Type B pancreatic cell (in vitro differentiated cells): ENCODE results near the gene CXCL9. TPM values are rescaled to one million over a fixed set of nuclear protein-coding genes. Genes with fewer than 3 reads are reported as not detected.

Source experiments
- DNase-seq: peaks from one replicate; pipeline ENCODE4 v3.0.0; 2021; ENCODE audit warnings: mixed read lengths; ENCODE audit not compliant: unreplicated experiment; ENCODE audit errors: extremely low spot score
- H3K27ac Mint-ChIP-seq: 2 replicates; pipeline ENCODE4 v1.8.0; 2021; ENCODE audit warnings: mild to moderate bottlenecking, mixed read lengths
- H3K27me3 Mint-ChIP-seq: 2 replicates; pipeline ENCODE4 v1.8.0; 2021; ENCODE audit warnings: mixed read lengths
- H3K36me3 Mint-ChIP-seq: 2 replicates; pipeline ENCODE4 v1.8.0; 2021; ENCODE audit warnings: mixed read lengths
- H3K4me1 Mint-ChIP-seq: one replicate; pipeline ENCODE4 v1.8.0; 2021; ENCODE audit warnings: mixed read lengths; ENCODE audit not compliant: unreplicated experiment
- H3K4me3 Mint-ChIP-seq: 2 replicates; pipeline ENCODE4 v1.8.0; 2021; ENCODE audit warnings: mild to moderate bottlenecking, mixed read lengths
- H3K9me3 Mint-ChIP-seq: 2 replicates; pipeline ENCODE4 v1.8.0; 2021; ENCODE audit warnings: mixed read lengths
- CTCF ChIP-seq: fragments of 200-600 bp; sonication (generic); conservative IDR thresholded peaks from 2 replicates; pipeline ENCODE4 v1.5.0; 2021; ENCODE audit warnings: antibody characterized with exemption, mild to moderate bottlenecking
- total RNA-seq: library from RNA; stranded (reverse); gene quantifications from 2 replicates; pipeline ENCODE4 v1.2.1, GENCODE V29; 2021; ENCODE audit warnings: low replicate concordance

Gene CXCL9
- total RNA-seq, 1 donor from 2014 or later, result not detected

- Mint-ChIP-seq H3K4me1 (no peaks in the 10 kb centered on the region), H3K4me3 (no peak overlapping the region), H3K36me3 (no peaks in the 10 kb centered on the region), H3K27me3 (peaks cover 5% of the 10 kb centered on the region), H3K27ac (no peak overlapping the region), H3K9me3 (no peaks in the 10 kb centered on the region)
- no peak for DNase-seq
- TF ChIP-seq CTCF, result no peak
Measured at GRCh38 chr4:76012388-76012801, 5.1 kb upstream of the CXCL9 start.

- DNase-seq, result no peak
- no peak overlapping the region for H3K27ac Mint-ChIP-seq
Measured at GRCh38 chr4:76011700-76012387, 4.5 kb upstream of the CXCL9 start.

GRCh38 chr4:76011018-76011670, 3.8 kb upstream of the CXCL9 start:
- Mint-ChIP-seq H3K36me3 (no peaks in the 10 kb centered on the region), H3K4me3 (no peak overlapping the region), H3K9me3 (no peaks in the 10 kb centered on the region), H3K27me3 (peaks cover 7% of the 10 kb centered on the region), H3K4me1 (no peaks in the 10 kb centered on the region), H3K27ac (no peak overlapping the region)
- no peak for TF ChIP-seq CTCF
- no peak for DNase-seq

More at GRCh38 chr4:76011700-76012387, 4.5 kb upstream of the CXCL9 start:
- no peaks in the 10 kb centered on the region for H3K9me3 Mint-ChIP-seq
- no peaks in the 10 kb centered on the region for H3K36me3 Mint-ChIP-seq
- no peak overlapping the region for H3K4me3 Mint-ChIP-seq
- TF ChIP-seq CTCF, result no peak
- H3K4me1 Mint-ChIP-seq, result no peaks in the 10 kb centered on the region
- H3K27me3 Mint-ChIP-seq, result peaks cover 5% of the 10 kb centered on the region

GRCh38 chr4:76010576-76010975, 3.3 kb upstream of the CXCL9 start:
- Mint-ChIP-seq H3K27me3 (peaks cover 10% of the 10 kb centered on the region), H3K36me3 (no peaks in the 10 kb centered on the region)
- no peak for DNase-seq

GRCh38 chr4:76009311-76009710, 2.0 kb upstream of the CXCL9 start:
- no peaks in the 10 kb centered on the region for H3K36me3 Mint-ChIP-seq
- H3K27me3 Mint-ChIP-seq, result peaks cover 11% of the 10 kb centered on the region
- H3K4me1 Mint-ChIP-seq, result no peaks in the 10 kb centered on the region
- no peak for DNase-seq
- no peak overlapping the region for H3K27ac Mint-ChIP-seq
- TF ChIP-seq CTCF, result no peak
- H3K4me3 Mint-ChIP-seq, result no peak overlapping the region
- H3K9me3 Mint-ChIP-seq, result no peaks in the 10 kb centered on the region

More at GRCh38 chr4:76010576-76010975, 3.3 kb upstream of the CXCL9 start:
- H3K9me3 Mint-ChIP-seq, result no peaks in the 10 kb centered on the region
- H3K4me3 Mint-ChIP-seq, result no peak overlapping the region
- no peak overlapping the region for H3K27ac Mint-ChIP-seq
- no peak for TF ChIP-seq CTCF
- no peaks in the 10 kb centered on the region for H3K4me1 Mint-ChIP-seq
